Endothelial cell of umbilical vein (primary cell): Measurements from ENCODE around the gene SRSF9. TPM values are rescaled to one million over a fixed set of nuclear protein-coding genes. Genes with fewer than 3 reads are reported as not detected.

Experiments used
- BruUV-seq: library from RNA; stranded (reverse); fragments of 400-500 nt; replicated peaks from 2 replicates; lab custom pipeline; 2021; lab: Mats Ljungman, UMichigan
- CTCF ChIA-PET: fragments of 300-600, 350-600 bp; sonication (Branson Sonifier 250); formaldehyde crosslinking; loops from one replicate; lab custom pipeline; 2021; ENCODE audit warnings: antibody characterized with exemption, inconsistent platforms; lab: Charles Lee
- POLR2A ChIA-PET: fragments of 300-600, 350-600 bp; sonication (Branson Sonifier 250); formaldehyde crosslinking; loops from one replicate; lab custom pipeline; 2021; ENCODE audit warnings: antibody characterized with exemption, inconsistent platforms; lab: Charles Lee
- DNase-seq: peaks from one replicate; pipeline ENCODE4 v3.0.0-alpha.2; 2011; ENCODE audit warnings: low read depth, low spot score
- FAIRE-seq: peaks from 2 replicates; lab custom pipeline; 2011; peaks lifted over from hg19 to GRCh38; lab: Jason Lieb, UNC
- H2AFZ ChIP-seq: 2 replicates; pipeline ENCODE4 v1.6.0; 2012; ENCODE audit warnings: low read depth, low read length, control low read depth, inconsistent platforms
- H3K27ac ChIP-seq: 2 replicates; pipeline ENCODE4 v1.5.1; 2011; ENCODE audit warnings: low read depth, mild to moderate bottlenecking, control low read depth, low read length, moderate library complexity; ENCODE audit not compliant: insufficient read depth
- H3K27me3 ChIP-seq, 2 experiments: 2 replicates each; pipeline versions ENCODE4 v1.6.0 to v1.6.1; 2011; ENCODE audit warnings: low read length in 2 of 2, mixed read lengths in 1 of 2; ENCODE audit not compliant: control insufficient read depth in 2 of 2, insufficient read depth in 2 of 2
- H3K36me3 ChIP-seq, 2 experiments: 2 replicates in 1 of 2; 3 replicates in 1 of 2; pipeline ENCODE4 v1.5.1; 2011; ENCODE audit warnings: low read length in 2 of 2, mild to moderate bottlenecking in 1 of 2, moderate library complexity in 1 of 2; ENCODE audit not compliant: control insufficient read depth in 2 of 2, insufficient read depth in 2 of 2; ENCODE audit errors: extremely low read depth in 1 of 2
- H3K4me1 ChIP-seq: 3 replicates; pipeline ENCODE4 v1.5.1; 2011; ENCODE audit warnings: mild to moderate bottlenecking, low read length; ENCODE audit not compliant: control insufficient read depth, insufficient read depth; ENCODE audit errors: extremely low read depth
- H3K4me2 ChIP-seq: 2 replicates; pipeline ENCODE4 v1.6.1; 2011; ENCODE audit warnings: low read length, control low read depth, mixed read lengths; ENCODE audit not compliant: insufficient read depth
- H3K4me3 ChIP-seq, 3 experiments: fragments of 200-600 bp in 1 of 3; sonication (generic), shearing (Covaris generic) in 1 of 3; replicated peaks in 1 of 3; 2 replicates each; pipeline ENCODE4 v1.5.1; 2011 to 2016; ENCODE audit warnings: control low read depth in 3 of 3, low read length in 3 of 3, mild to moderate bottlenecking in 2 of 3, inconsistent platforms in 1 of 3, low read depth in 1 of 3, moderate library complexity in 1 of 3; ENCODE audit not compliant: insufficient read depth in 1 of 3
- H3K79me2 ChIP-seq: 2 replicates; pipeline ENCODE4 v1.6.0; 2012; ENCODE audit warnings: low read length, inconsistent platforms; ENCODE audit not compliant: control insufficient read depth, insufficient read depth
- H3K9ac ChIP-seq: replicated peaks from 2 replicates; pipeline ENCODE3; 2011; ENCODE audit warnings: low read length, control low read depth; ENCODE audit not compliant: insufficient read depth; ENCODE audit errors: extremely low read depth
- H3K9me1 ChIP-seq: replicated peaks from 3 replicates; pipeline ENCODE4 v1.6.0; 2011; ENCODE audit warnings: mild to moderate bottlenecking, low read length; ENCODE audit not compliant: control insufficient read depth, insufficient read depth; ENCODE audit errors: extremely low read depth
- H3K9me3 ChIP-seq: replicated peaks from 2 replicates; pipeline ENCODE4 v1.5.1; 2012; ENCODE audit warnings: low read length, inconsistent platforms; ENCODE audit not compliant: control insufficient read depth, insufficient read depth
- H4K20me1 ChIP-seq: replicated peaks from 2 replicates; pipeline ENCODE3; 2011; ENCODE audit warnings: mild to moderate bottlenecking, low read length; ENCODE audit not compliant: control insufficient read depth, insufficient read depth; ENCODE audit errors: extremely low read depth
- EZH2 ChIP-seq: IDR thresholded peaks from 2 replicates; pipeline ENCODE4 v1.6.1; 2012; ENCODE audit warnings: borderline replicate concordance, low read depth, mild to moderate bottlenecking, moderate library complexity, low read length, inconsistent platforms; ENCODE audit not compliant: severe bottlenecking
- FOS ChIP-seq: IDR thresholded peaks from 2 replicates; pipeline ENCODE4 v1.6.1; 2011; ENCODE audit warnings: mild to moderate bottlenecking, low read length, moderate library complexity, borderline replicate concordance; ENCODE audit not compliant: insufficient read depth
- GATA2 ChIP-seq: IDR thresholded peaks from 2 replicates; pipeline ENCODE4 v1.7.0; 2011; ENCODE audit warnings: low read depth, mild to moderate bottlenecking, moderate library complexity, mixed read lengths, low read length; ENCODE audit not compliant: insufficient read length, insufficient read depth
- JUN ChIP-seq: IDR thresholded peaks from 2 replicates; pipeline ENCODE4 v1.6.1; 2011; ENCODE audit warnings: borderline replicate concordance, low read depth; ENCODE audit not compliant: insufficient read length, insufficient read depth
- MYC ChIP-seq: IDR thresholded peaks from one replicate; pipeline ENCODE4 v1.6.1; 2011; ENCODE audit warnings: mild to moderate bottlenecking, low read depth, low read length
- POLR2A ChIP-seq: IDR thresholded peaks from 2 replicates; pipeline ENCODE4 v1.6.1; 2012; ENCODE audit warnings: low read depth, mild to moderate bottlenecking, control low read depth, low read length
- POLR2AphosphoS5 ChIP-seq: IDR thresholded peaks from 2 replicates; pipeline ENCODE4 v1.6.1; 2012; ENCODE audit warnings: low read depth, mild to moderate bottlenecking, control low read depth, low read length, moderate library complexity; ENCODE audit not compliant: insufficient read depth
- dilution Hi-C: fragments of 300-500 bp; cut with MboI; formaldehyde crosslinking; loops from one replicate; pipeline ENCODE4 v1.15.0; 2019; ENCODE audit warnings: low sequenced_read_pairs; ENCODE audit not compliant: extremely low pct_ligation_motif_present
- intact Hi-C: fragments of 100-400 bp; cut with micrococcal nuclease; formaldehyde crosslinking; loops from one replicate; pipeline ENCODE4 v1.10.0; 2022
- polyA plus RNA-seq, 4 experiments: library from polyadenylated mRNA; depleted of rRNA in 3 of 4; stranded (reverse) in 3 of 4; unstranded in 1 of 4; fragments of >200 nt; gene quantifications; 2 replicates each; pipeline versions ENCODE4 v1.2.1 to v1.2.3, GENCODE V29; 2011 to 2012; ENCODE audit warnings: missing spikeins in 1 of 4
- total RNA-seq: library from RNA; stranded (reverse); gene quantifications from 2 replicates; pipeline ENCODE4 v1.2.3, GENCODE V29; 2021
- TF ChIP-seq, protein P1 (sequence below), 2 donors: IDR thresholded peaks; 1 replicate in 1 of 2; 2 replicates in 1 of 2; pipeline ENCODE4 v1.5.1; 2011; ENCODE audit warnings: low read length in 2 of 2, mild to moderate bottlenecking in 2 of 2, moderate library complexity in 2 of 2, control low read depth in 1 of 2, inconsistent platforms in 1 of 2, low read depth in 1 of 2; ENCODE audit not compliant: insufficient read depth in 1 of 2; ENCODE audit errors: extremely low read depth in 1 of 2
- TF ChIP-seq, protein P2 (sequence below): IDR thresholded peaks from 2 replicates; pipeline ENCODE4 v1.6.1; 2011; ENCODE audit not compliant: insufficient read depth, insufficient read length

Gene SRSF9
- total and polyA plus RNA-seq, 2 donors (not counting 3 experiments of a cell fraction or from before 2014, with no cell fraction given), result 153 to 226 TPM

DNA sequence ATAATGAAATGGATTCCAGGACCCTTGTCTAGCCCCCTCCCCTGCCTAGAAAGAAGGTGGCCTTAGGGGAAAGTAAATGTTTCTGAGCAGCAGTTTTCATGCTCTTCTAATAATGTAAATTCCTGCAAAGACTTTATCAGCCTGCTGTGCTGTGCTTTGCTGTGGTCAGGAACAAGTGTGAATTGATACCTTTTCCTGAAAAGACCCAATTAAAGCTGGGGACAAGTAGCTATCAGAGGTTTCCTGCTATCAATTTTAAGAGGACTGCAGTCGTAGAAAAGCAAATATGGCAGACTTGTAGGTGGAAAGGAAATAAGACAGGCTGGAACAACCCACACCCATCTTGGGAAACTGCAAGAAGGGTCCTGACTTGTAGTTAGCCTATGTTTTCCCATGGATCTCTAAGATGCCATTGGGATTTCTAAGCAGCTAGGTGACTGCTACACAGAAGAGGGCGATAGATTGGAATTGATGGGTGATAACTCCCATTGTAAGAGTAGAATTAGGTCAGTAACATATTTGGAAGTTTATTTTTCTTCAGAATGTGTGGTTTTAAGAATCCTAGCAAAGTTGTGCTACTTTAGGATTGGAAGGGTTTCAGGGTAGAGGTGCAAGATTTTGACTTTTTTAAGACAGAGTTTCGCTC lies 29.4 kb upstream of the SRSF9 start:
- Histone ChIP-seq H3K9ac (no peak overlapping the region), H3K36me3 (peaks cover 10 to 12% of the 10 kb centered on the region in 2 experiments), H4K20me1 (peaks cover 11% of the 10 kb centered on the region), H3K27me3 (no peaks in the 10 kb centered on the region), H3K4me1 (peaks cover 15% of the 10 kb centered on the region), H3K4me2 (no peak overlapping the region), H3K4me3 (no peak overlapping the region), H3K79me2 (peaks cover 24% of the 10 kb centered on the region), H3K9me1 (no peaks in the 10 kb centered on the region), H3K9me3 (no peaks in the 10 kb centered on the region), H3K27ac (no peak overlapping the region), H2AFZ (no peak overlapping the region)
- intact Hi-C loops (no loop called here), dilution Hi-C loops (no loop called here)
- DNase-seq (no peak), FAIRE-seq (no peak)
- TF ChIP-seq, protein P1, sequence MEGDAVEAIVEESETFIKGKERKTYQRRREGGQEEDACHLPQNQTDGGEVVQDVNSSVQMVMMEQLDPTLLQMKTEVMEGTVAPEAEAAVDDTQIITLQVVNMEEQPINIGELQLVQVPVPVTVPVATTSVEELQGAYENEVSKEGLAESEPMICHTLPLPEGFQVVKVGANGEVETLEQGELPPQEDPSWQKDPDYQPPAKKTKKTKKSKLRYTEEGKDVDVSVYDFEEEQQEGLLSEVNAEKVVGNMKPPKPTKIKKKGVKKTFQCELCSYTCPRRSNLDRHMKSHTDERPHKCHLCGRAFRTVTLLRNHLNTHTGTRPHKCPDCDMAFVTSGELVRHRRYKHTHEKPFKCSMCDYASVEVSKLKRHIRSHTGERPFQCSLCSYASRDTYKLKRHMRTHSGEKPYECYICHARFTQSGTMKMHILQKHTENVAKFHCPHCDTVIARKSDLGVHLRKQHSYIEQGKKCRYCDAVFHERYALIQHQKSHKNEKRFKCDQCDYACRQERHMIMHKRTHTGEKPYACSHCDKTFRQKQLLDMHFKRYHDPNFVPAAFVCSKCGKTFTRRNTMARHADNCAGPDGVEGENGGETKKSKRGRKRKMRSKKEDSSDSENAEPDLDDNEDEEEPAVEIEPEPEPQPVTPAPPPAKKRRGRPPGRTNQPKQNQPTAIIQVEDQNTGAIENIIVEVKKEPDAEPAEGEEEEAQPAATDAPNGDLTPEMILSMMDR (IDR thresholded peaks at IDR 0.05; ENCODE audit: extremely low read depth in 1 of 2, insufficient read depth in 1 of 2, low read depth in 1 of 2, low read length in 2 of 2), result no peak
- TF ChIP-seq POLR2A, result peak; percentile 51
- CTCF ChIA-PET, result no interaction called here
- POLR2A ChIA-PET, result interaction anchor here (0.6 kb wide), 1 partner anchor 208 kb away, joined by 9 read pairs; no protein-coding TSS in a partner anchor
- BruUV-seq, result no TSS peak

DNA sequence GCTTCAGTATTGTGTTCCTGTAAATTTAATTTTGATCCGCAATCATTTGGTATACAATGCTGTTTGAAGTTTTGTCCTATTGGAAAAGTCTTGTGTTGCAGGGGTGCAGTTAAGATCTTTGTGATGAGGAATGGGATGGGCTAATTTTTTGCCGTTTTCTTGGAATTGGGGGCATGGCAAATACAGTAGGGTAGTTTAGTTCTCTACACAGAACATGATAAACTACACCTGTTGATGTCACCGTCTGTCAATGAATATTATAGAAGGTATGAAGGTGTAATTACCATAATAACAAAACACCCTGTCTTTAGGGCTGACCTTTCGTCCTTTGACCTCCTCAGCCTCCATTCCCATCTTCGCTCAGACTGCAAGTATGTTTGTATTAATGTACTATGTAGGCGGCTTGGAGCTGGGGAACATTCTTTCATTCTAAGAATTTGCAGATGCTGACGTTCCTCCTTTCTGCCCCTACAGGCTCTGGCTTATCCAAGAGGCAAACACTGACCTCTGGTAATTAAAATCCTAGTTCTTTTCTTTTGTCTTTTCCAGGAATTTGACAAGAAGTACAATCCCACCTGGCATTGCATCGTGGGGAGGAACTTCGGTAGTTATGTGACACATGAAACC lies 28.1 kb upstream of the SRSF9 start:
- Histone ChIP-seq H3K9me1 (no peaks in the 10 kb centered on the region), H3K27me3 (no peaks in the 10 kb centered on the region), H3K27ac (no peak overlapping the region), H4K20me1 (peaks cover 11% of the 10 kb centered on the region), H3K9me3 (no peaks in the 10 kb centered on the region), H3K9ac (peak overlapping the region; percentile 78), H2AFZ (no peak overlapping the region), H3K79me2 (peaks cover 24% of the 10 kb centered on the region), H3K4me2 (peak overlapping the region; percentile 98), H3K4me3 (peak overlapping the region; percentile 64 to 98 (median 90)), H3K4me1 (peaks cover 15% of the 10 kb centered on the region), H3K36me3 (peaks cover 6 to 10% of the 10 kb centered on the region in 2 experiments)
- FAIRE-seq (no peak), DNase-seq (no peak)
- POLR2A ChIA-PET, result interaction anchor here (1.0 to 2.1 kb wide), 4 partner anchors 15 to 52 kb away, joined by 3 to 24 read pairs (median 9); partner anchors contain the start of gene SRSF9
- dilution Hi-C loops, result no loop called here
- CTCF ChIA-PET, result interaction anchor here (0.8 to 3.6 kb wide), 6 partner anchors 15 to 151 kb away, joined by 3 to 29 read pairs (median 6); partner anchors contain the start of gene COQ5
- intact Hi-C loops, result loop anchor here (2.0 kb wide), 2 partner anchors 59 to 83 kb away; partner anchors contain the start of genes COX6A1 and POP5
- BruUV-seq, result TSS peak; percentile 41
- TF ChIP-seq, protein P1 (IDR thresholded peaks at IDR 0.05; ENCODE audit: extremely low read depth in 1 of 2, insufficient read depth in 1 of 2, low read depth in 1 of 2, low read length in 2 of 2), result no peak
- TF ChIP-seq MYC (no peak), GATA2 (no peak), JUN (no peak), POLR2AphosphoS5 (no peak), EZH2 (no peak), POLR2A (no peak), FOS (no peak)
- TF ChIP-seq, protein P2, sequence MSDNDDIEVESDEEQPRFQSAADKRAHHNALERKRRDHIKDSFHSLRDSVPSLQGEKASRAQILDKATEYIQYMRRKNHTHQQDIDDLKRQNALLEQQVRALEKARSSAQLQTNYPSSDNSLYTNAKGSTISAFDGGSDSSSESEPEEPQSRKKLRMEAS, result no peak
